Embryonic facial prominence (tissue), 1 donor: ENCODE data around the gene CASP6.

Experiments
- DNase-seq: peaks from one replicate; pipeline ENCODE4 v3.0.0-alpha.2; 2016; ENCODE audit errors: extremely low spot score

Gene CASP6

DNA sequence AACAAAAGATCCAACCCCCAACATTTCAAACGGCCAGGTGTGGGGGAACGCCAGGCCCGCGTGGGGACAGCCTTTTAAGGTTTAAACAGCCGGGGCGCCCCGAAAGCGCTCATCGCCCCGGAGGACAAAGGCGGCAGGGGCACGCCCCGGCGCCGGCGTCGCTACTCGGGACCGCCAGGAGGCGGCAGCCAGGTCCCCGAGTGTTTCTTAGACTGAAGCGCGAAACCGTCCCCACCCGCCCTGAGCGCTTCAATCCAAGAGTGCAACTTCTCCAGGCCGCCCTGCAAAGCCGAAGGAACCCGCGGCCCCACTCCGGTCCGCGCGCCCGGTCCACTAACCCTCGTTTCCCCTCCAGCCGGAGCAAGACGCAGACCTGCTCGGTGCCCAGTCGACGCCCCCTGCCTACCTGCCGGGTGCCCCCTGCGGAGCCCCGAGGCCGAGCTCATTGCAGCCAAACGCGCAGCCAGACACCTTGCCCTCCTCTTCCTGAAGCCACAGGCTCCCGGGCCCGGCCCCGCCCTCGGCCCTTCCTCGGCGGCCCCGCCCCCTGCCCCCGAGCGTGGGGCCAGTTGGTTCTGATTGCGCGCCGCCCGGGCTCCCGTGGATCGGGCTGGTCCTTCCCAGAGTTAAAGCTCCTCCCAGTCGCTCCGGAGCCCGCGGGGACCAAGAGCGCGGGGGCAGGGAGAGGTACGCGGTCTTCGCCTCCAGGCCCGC is at the start of gene CASP6:
TSS of gene CASP6 (minus strand) at position 496 of the 714 bp plus-strand sequence. CDS start at position 446, 50 bp downstream.
- peak; percentile 49 for DNase-seq

DNA sequence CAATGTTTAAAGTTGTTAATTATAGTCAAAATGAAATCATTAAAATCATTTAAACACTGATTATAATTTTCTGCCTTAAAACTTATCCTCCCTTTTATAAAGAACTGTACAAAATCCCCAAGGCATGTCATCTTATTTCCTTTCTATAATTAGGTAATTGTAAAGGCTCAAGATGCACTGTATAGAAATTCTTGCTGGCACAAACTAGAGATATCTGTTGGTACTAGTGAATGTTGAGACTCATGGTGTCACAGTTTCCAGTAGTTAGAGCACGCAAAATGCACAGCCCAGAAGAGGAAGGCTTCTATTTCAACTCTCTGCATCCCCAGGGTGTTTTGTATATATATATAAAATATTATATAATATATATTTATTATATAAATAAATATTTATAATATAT is 49.3 kb upstream of the CASP6 start:
- DNase-seq, result no peak

DNA sequence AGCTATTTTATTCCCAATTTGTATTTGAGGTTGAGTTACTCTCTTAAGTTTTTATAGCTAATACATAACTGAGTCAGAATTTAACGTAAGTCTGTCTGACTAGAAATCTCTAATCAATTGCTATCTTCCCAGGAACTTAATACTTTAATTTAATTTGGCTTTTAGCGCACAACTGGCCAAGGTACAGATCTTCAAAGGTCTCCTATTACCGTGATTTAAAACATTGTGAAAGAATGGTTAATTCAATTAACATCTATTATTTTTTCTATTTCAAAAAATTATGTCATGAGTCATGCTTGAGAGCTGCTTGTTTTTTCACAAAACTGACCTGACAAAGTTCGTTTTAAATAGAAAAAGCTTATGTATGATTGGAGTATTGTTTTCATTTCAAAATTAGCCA is 48.6 kb upstream of the CASP6 start:
- DNase-seq, result no peak

DNA sequence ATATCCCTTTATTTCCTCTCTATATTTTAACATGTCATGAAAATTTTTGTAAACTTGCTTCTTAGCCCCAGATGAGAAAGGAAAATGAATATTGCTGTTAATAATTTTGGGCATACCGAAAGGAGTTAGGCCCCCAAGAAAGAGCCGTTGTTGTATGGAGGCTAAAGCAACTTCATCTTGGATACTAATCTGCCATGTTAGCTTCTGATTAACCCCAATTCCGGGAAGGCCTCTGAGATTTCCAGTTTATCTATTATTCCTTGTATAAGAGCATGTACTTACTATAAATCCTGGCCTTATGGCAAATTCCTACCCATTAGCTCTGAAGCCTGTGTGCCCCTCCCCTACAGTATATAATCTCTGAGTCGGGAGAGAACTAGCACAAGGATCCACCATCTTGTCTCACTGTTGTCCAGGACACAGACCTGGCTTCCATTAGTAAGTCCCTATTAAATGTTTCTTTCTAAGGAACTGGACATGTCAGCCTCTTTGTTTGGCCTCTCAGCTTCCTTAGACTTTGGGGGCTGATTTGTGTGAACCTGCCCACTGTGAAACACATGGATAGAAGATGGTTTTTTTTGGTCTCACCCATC is 47.5 kb upstream of the CASP6 start:
- no peak for DNase-seq

DNA sequence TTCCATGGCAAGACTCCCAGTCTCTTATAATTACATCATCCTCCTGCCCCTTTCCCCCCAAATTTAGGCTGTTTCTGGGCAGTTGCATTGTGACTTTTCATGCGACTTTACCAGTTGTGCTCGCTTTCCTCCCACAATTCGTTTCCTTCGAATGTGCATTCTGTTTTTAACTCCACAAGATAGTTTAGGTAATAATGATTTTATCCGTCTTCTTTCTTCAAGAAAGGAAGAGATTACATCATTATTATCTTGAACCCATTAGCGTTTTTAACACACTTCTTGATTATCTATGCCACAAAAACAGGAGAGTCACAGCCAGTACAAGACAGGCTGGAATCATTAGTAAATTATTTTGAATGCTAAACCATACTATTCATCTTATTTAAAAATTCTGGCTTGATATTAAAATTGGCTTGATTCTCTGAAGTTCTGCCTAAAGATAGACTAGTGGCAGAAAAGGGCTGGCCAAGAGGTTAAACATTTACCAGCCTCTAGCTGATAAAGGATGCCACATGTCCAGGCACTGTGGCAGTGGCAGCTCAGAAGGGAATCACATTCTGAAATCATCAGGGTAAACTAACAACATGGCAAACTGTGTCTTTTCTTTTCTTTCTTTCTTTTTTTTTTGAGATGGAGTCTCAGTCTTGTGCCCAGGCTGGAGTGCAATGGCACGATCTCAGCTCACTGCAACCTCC is 46.3 kb upstream of the CASP6 start:
- no peak for DNase-seq

DNA sequence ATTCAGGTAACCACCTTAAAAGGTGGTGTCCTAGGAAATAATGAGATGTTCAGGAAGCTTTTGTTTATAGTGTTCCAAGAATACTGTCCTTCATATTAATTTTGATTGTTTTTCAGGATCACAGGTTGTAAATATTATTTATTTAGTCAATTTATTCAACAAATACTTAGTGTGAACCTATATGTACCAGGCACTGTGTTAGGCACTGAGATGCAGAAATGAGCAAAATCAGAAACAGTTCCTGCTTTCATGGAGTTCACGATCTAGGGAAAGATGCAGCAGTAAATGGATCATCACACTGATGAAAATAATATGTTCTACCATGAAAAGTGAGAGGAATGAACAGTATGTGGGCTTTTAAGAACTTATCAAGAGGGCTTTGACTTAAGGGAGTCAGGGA is 44.9 kb upstream of the CASP6 start:
- no peak for DNase-seq

DNA sequence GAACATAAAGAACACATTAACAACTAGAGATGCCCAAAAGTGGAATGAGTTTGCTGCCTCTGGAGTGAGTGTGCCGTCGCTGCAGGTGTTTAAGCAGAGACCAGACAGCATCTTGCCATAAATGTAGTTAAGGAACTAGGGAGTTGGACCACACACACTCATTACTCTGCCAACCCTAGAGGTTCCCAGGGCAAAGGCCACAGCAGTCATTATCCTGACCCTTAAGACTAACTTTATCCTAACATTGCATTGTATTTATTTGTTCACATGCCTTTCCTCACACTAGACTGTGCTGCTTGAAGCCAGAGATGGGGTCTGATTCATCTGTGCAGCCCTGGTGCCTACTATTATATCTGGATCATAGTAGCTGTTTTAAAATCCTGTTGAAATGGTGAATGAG is 43.5 kb upstream of the CASP6 start:
- DNase-seq, result no peak

DNA sequence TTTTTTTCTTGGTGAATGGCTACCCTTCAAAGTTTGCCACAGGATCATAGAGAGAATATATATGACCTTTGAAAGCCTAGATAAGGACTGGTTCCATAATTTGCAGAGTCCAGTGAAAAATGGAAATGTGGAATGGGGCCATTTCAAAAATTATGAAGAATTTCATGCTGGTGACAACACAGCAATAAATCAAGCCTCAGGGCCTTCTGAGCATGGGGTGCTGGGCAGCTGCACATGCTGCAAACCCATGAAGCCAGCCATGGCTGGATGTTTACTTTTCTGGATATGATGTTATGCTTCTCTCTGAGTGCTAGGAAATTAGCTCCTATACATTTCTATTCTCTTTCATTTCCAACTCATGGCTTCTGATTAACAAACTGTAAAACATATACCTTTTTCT is 42.6 kb upstream of the CASP6 start:
- DNase-seq, result no peak

DNA sequence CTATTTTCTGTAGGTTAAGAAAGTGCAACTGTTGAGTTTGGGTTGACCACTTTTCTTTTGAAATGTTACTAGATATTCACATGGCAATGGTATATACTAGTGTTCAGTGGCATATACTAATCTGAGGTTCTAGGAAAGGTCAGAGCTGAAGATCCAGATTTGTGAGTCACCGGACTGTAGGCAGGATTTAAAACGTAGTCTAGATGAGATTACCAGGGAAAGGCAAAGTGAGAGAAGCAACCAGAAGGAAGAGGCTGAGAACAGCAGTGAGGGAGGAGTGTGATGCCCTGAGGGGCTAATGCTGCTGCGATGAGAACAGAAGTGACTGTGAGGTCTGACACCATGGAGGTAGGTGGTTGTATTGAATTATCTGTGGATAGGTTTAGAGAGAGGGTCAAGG is 36.3 kb upstream of the CASP6 start:
- no peak for DNase-seq

DNA sequence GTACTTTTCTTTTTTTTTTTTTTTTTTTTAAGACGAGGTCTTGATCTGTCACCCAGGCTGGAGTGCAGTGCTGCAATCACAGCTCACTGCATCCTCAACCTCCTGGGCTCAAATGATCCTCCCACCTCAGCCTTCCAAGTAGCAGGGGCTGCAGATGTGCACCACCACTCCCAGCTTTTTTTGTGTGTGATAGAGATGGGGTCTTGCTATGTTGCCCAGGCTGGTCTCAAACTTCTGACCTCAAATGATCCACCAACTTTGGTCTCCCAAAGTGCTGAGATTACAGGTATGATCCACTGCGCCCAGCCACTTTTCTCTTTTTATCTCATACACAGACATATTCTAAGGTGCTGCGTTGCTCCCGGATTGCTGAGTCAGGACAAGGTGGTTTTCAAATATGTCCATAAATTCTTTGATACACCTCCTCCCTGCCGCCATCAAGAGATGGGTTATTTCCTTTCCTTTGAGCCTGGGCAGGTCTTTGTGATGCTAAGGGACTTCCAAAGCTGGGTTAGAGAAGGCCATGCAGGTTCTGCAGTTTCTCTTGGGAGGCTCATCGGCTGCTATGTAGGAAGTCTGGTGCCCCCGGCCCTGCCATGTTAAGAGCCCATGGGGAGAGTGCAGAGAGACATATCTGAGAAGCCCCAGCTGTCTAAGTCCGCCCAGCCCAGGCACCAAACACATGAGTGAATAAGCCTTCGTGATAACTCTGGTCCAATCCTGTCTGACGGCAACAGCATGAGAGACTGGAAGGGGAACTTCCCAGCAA is 35.0 kb upstream of the CASP6 start:
- DNase-seq, result no peak

DNA sequence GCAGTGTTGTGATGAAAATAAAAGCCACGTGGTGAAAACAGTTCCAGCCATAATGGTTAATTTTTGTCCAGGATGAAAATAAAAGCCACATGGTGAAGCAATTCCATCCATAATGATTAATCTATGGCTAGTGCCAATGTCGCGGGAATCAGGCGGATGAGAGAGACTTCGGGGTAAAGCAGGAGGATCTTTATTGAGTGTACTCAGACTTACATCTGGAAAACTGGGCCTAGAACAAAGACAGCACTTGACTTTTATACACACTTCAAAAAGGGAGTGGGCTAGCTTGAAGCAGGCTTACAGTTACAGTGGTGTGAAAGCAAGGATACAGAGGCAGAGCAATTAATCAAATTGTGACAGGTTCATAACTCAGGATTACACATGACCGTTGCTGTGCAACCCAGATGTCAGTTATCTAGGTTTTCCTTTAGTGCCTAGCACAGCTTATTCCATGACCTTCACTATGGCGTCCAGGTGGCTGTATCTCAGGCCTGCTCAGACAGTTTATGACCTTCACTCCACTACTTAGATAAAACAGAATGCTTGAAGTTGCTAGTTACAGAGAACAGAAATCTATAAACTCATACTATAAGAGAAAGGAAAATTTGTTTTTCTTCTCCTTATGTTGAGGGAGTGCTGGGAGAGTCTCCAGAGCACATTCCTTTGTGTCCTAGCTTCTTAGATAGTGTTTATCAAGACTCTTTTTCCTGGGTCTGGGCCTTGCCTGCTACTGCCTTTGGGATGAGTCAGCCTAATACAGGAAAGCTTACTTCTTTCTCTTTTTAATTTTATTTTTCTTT is 32.5 kb upstream of the CASP6 start:
- DNase-seq, result no peak

DNA sequence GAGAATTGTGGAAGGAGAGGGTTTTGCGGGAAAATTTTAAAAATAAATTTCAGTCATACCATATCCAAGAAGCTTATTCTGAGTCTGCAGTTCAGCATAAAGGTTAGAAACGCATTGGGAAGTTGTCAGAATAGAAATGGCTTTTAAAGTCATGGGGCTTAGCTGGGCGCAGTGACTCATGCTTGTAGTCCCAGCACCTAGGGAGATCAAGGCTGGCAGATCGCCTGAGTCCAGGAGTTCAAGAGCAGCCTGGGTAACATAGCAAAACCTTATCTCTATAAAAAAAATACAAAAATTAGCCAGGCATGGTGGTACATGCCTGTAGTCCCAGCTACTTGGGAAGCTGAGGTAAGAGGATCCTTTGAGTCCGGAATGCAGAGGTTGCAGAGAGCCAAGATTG is 30.5 kb upstream of the CASP6 start:
- no peak for DNase-seq

DNA sequence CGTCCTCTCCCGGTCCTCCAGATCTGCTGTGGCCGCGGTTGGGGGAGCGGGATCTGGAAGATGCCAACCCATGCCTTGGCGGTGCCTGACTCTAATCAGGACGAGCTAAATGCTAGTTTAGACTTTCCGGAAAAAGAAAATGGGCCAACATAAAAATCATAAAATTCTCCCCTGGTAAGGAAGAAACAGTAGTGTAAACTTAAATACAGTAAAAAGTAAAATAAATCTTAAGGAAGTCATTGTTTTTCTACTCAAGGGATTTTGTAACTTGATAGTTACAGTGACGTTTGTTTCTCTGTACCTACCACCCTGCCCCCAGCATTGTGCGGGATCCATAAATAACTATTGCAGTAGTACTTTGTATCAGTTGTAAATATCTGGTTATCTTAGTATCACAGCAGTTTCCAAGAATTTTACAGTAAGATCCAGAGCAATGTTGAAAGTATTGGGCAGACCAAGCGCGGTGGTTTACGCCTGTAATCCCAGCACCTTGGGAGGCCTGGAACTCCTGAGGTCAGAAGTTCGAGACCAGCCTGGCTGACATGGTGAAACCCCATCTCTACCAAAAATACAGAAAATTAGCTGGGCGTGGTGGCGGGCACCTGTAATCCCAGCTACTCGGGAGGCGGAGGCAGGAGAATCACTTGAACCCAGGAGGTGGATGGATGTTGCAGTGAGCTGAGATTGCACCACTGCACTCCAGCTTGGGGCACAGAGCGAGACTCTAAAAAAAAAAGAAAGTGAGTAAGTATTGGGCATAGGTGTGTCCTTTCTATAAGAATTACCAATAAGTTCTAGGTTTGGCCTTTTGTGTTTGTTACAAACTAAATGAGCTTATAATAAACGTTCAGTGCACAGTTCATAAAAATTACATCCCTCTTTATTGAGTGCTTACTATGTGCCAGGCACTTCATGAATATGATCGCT is 27.6 kb upstream of the CASP6 start:
- DNase-seq, result no peak

DNA sequence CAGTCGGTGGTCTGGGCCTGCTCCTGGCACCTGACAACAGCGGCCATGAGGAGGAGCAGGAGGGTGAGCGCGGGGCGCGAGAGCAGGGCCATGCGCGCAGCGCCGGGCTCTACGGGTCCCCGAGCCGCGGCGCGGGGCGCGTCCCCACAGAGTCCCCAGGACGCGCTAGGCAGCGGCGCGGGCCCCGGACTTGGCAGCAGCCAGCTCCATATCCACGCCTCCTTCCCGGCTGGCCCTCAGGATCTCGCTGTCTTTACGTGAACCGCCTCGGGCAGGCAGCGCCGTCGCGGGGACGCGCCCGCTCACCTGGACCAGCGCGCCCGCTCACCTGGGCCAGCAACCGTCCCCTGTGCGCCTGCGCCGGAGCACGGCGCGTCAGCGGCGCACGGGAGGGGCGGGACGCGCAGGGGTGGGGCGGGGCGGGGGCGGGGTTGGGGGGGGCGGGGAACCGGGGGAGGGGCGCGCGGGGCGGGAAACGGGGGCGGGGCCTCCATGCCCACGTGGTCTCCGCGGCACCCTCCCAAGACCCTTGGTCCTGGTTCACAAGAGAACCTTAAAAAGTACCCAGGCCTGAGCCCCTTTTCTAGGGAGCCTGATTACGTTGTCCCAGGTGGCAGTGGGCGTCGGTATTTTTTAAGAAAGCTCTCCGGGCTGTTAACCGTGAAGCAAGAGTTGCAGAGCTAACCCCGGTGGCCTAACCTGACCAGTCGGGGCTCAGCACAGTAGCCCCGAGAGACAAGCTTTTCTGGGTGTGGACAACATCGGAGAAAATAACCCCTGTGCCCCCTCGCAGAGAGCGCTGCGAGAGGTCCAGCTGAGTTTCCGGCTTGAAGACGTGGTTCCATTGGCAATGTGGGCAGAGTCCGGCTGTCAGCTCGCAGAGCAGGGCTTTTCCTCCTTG is 26.7 kb upstream of the CASP6 start, which contains the start of gene PLA2G12A:
TSS of gene PLA2G12A (minus strand) at position 353 of the 901 bp plus-strand sequence. CDS start at position 92, 261 bp downstream.
- DNase-seq, result peak; percentile 18

DNA sequence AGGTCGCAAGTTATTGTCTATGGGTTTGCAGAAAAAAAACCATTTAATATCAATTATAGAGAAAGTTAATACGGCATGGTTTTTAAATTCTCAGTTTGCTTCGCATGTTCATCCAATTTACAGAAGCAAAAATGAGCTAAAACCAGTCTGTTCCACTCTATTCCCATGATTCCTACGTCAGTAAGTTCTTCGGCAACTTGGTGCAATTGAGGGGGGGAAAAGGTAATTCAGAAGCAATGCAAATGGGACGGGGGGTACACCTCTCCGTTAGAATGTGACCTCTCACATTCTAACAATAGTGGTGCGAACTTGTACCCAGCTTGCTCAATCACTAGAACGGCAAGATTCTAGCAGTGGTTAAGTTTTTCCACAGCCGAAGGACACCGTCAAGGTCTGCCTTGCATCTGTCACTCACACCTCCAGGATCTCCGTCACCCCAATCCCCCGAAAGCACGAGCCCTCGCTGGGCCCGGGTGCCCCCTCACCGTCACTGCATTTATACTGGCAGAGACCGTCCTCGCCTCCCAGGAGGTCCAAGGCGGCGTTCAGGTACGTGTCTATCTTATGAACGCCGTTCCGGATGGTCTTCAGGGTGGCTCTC is 26.0 kb upstream of the CASP6 start:
- no peak for DNase-seq

DNA sequence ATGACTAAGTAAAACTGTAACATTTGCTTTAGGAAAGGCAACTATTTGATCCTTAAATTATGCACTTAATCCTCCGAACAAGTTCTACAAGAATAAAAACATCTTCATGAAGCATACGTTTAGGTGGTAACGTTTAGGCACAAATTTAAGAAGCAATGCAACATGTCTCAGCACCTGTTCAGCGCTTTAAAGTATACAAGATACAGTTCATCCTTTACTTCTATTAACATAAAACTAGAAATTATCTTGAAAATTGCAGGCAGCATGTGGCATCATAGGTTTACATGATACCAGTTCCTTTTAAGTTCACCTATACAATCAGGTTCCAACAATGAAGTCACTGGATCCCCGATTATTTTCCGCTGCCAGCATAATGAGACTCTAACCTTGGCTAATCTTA is 25.1 kb upstream of the CASP6 start:
- no peak for DNase-seq

DNA sequence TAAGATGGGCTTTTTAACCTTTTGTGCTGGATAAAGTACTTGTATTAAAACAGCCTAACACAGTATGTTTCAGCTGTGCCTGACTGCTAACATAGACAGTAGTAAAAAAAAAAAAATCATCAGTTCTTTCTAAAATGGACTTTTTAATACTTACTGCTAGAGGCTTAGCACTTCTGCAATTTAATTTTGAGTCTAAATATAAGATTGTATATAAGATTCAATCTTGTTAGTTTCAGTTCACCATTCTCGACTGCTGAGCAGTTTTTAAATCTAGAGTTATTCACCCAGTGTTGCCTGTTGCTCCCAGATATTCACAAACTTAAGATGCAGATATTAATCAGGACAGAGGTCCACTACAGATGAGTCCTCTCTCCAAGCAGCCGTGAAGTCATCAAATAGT is 19.9 kb upstream of the CASP6 start:
- DNase-seq, result no peak

DNA sequence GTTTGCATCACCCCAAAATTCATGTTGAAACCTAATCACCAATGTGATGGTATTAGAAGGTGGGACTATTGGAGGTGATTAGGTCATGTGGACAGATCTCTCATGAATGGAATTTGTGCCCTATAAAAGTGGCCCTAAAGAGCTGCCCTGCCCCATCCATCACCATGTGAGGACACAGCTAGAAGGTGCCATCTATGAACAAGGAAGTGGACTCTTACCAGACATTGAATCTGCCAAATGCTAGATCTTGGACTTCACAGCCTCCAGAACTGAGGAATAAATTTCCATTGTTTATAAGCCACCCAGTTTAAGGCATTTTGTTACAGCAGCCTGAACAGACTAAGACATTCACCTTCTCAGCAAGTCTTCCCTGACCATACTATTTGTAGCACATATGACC is 19.1 kb upstream of the CASP6 start:
- no peak for DNase-seq

DNA sequence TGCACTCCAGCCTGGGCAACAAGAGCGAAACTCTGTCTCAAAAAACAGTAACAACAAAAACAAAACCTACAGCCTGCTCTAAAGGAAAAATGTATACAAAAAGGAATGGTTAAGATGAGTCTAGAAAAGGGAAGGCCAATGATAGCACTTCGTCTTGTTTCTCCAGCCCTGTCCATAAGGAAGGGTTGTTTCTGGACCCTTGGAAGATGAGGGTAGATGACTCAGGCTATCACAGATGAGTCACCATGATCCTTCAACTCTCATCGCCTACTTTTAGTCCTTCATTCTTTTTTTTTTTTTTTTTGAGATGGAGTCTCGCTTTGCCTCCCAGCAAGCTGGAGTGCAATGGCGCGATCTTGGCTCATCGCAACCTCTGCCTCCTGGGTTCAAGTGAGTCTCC is 17.8 kb upstream of the CASP6 start:
- DNase-seq, result no peak
